Endothelial cell of umbilical vein (primary cell): ENCODE data around the gene HHLA2. TPM values are rescaled to one million over a fixed set of nuclear protein-coding genes. Genes with fewer than 3 reads are reported as not detected.

ENCODE experiments used
- BruUV-seq: library from RNA; stranded (reverse); fragments of 400-500 nt; replicated peaks from 2 replicates; lab custom pipeline; 2021; lab: Mats Ljungman, UMichigan
- CTCF ChIA-PET: fragments of 300-600, 350-600 bp; sonication (Branson Sonifier 250); formaldehyde crosslinking; loops from one replicate; lab custom pipeline; 2021; ENCODE audit warnings: antibody characterized with exemption, inconsistent platforms; lab: Charles Lee
- POLR2A ChIA-PET: fragments of 300-600, 350-600 bp; sonication (Branson Sonifier 250); formaldehyde crosslinking; loops from one replicate; lab custom pipeline; 2021; ENCODE audit warnings: antibody characterized with exemption, inconsistent platforms; lab: Charles Lee
- DNase-seq: peaks from one replicate; pipeline ENCODE4 v3.0.0-alpha.2; 2011; ENCODE audit warnings: low read depth, low spot score
- FAIRE-seq: peaks from 2 replicates; lab custom pipeline; 2011; peaks lifted over from hg19 to GRCh38; lab: Jason Lieb, UNC
- H2AFZ ChIP-seq: 2 replicates; pipeline ENCODE4 v1.6.0; 2012; ENCODE audit warnings: low read depth, low read length, control low read depth, inconsistent platforms
- H3K27ac ChIP-seq: 2 replicates; pipeline ENCODE4 v1.5.1; 2011; ENCODE audit warnings: low read depth, mild to moderate bottlenecking, control low read depth, low read length, moderate library complexity; ENCODE audit not compliant: insufficient read depth
- H3K27me3 ChIP-seq, 2 experiments: 2 replicates each; pipeline versions ENCODE4 v1.6.0 to v1.6.1; 2011; ENCODE audit warnings: low read length in 2 of 2, mixed read lengths in 1 of 2; ENCODE audit not compliant: control insufficient read depth in 2 of 2, insufficient read depth in 2 of 2
- H3K36me3 ChIP-seq, 2 experiments: 2 replicates in 1 of 2; 3 replicates in 1 of 2; pipeline ENCODE4 v1.5.1; 2011; ENCODE audit warnings: low read length in 2 of 2, mild to moderate bottlenecking in 1 of 2, moderate library complexity in 1 of 2; ENCODE audit not compliant: control insufficient read depth in 2 of 2, insufficient read depth in 2 of 2; ENCODE audit errors: extremely low read depth in 1 of 2
- H3K4me1 ChIP-seq: 3 replicates; pipeline ENCODE4 v1.5.1; 2011; ENCODE audit warnings: mild to moderate bottlenecking, low read length; ENCODE audit not compliant: control insufficient read depth, insufficient read depth; ENCODE audit errors: extremely low read depth
- H3K4me2 ChIP-seq: 2 replicates; pipeline ENCODE4 v1.6.1; 2011; ENCODE audit warnings: low read length, control low read depth, mixed read lengths; ENCODE audit not compliant: insufficient read depth
- H3K4me3 ChIP-seq, 3 experiments: fragments of 200-600 bp in 1 of 3; sonication (generic), shearing (Covaris generic) in 1 of 3; replicated peaks in 1 of 3; 2 replicates each; pipeline ENCODE4 v1.5.1; 2011 to 2016; ENCODE audit warnings: control low read depth in 3 of 3, low read length in 3 of 3, mild to moderate bottlenecking in 2 of 3, inconsistent platforms in 1 of 3, low read depth in 1 of 3, moderate library complexity in 1 of 3; ENCODE audit not compliant: insufficient read depth in 1 of 3
- H3K79me2 ChIP-seq: 2 replicates; pipeline ENCODE4 v1.6.0; 2012; ENCODE audit warnings: low read length, inconsistent platforms; ENCODE audit not compliant: control insufficient read depth, insufficient read depth
- H3K9ac ChIP-seq: replicated peaks from 2 replicates; pipeline ENCODE3; 2011; ENCODE audit warnings: low read length, control low read depth; ENCODE audit not compliant: insufficient read depth; ENCODE audit errors: extremely low read depth
- H3K9me1 ChIP-seq: replicated peaks from 3 replicates; pipeline ENCODE4 v1.6.0; 2011; ENCODE audit warnings: mild to moderate bottlenecking, low read length; ENCODE audit not compliant: control insufficient read depth, insufficient read depth; ENCODE audit errors: extremely low read depth
- H3K9me3 ChIP-seq: replicated peaks from 2 replicates; pipeline ENCODE4 v1.5.1; 2012; ENCODE audit warnings: low read length, inconsistent platforms; ENCODE audit not compliant: control insufficient read depth, insufficient read depth
- H4K20me1 ChIP-seq: replicated peaks from 2 replicates; pipeline ENCODE3; 2011; ENCODE audit warnings: mild to moderate bottlenecking, low read length; ENCODE audit not compliant: control insufficient read depth, insufficient read depth; ENCODE audit errors: extremely low read depth
- CTCF ChIP-seq, 2 donors: IDR thresholded peaks; 1 replicate in 1 of 2; 2 replicates in 1 of 2; pipeline ENCODE4 v1.5.1; 2011; ENCODE audit warnings: low read length in 2 of 2, mild to moderate bottlenecking in 2 of 2, moderate library complexity in 2 of 2, control low read depth in 1 of 2, inconsistent platforms in 1 of 2, low read depth in 1 of 2; ENCODE audit not compliant: insufficient read depth in 1 of 2; ENCODE audit errors: extremely low read depth in 1 of 2
- EZH2 ChIP-seq: IDR thresholded peaks from 2 replicates; pipeline ENCODE4 v1.6.1; 2012; ENCODE audit warnings: borderline replicate concordance, low read depth, mild to moderate bottlenecking, moderate library complexity, low read length, inconsistent platforms; ENCODE audit not compliant: severe bottlenecking
- FOS ChIP-seq: IDR thresholded peaks from 2 replicates; pipeline ENCODE4 v1.6.1; 2011; ENCODE audit warnings: mild to moderate bottlenecking, low read length, moderate library complexity, borderline replicate concordance; ENCODE audit not compliant: insufficient read depth
- GATA2 ChIP-seq: IDR thresholded peaks from 2 replicates; pipeline ENCODE4 v1.7.0; 2011; ENCODE audit warnings: low read depth, mild to moderate bottlenecking, moderate library complexity, mixed read lengths, low read length; ENCODE audit not compliant: insufficient read length, insufficient read depth
- JUN ChIP-seq: IDR thresholded peaks from 2 replicates; pipeline ENCODE4 v1.6.1; 2011; ENCODE audit warnings: borderline replicate concordance, low read depth; ENCODE audit not compliant: insufficient read length, insufficient read depth
- MAX ChIP-seq: IDR thresholded peaks from 2 replicates; pipeline ENCODE4 v1.6.1; 2011; ENCODE audit not compliant: insufficient read depth, insufficient read length
- MYC ChIP-seq: IDR thresholded peaks from one replicate; pipeline ENCODE4 v1.6.1; 2011; ENCODE audit warnings: mild to moderate bottlenecking, low read depth, low read length
- POLR2A ChIP-seq: IDR thresholded peaks from 2 replicates; pipeline ENCODE4 v1.6.1; 2012; ENCODE audit warnings: low read depth, mild to moderate bottlenecking, control low read depth, low read length
- POLR2AphosphoS5 ChIP-seq: IDR thresholded peaks from 2 replicates; pipeline ENCODE4 v1.6.1; 2012; ENCODE audit warnings: low read depth, mild to moderate bottlenecking, control low read depth, low read length, moderate library complexity; ENCODE audit not compliant: insufficient read depth
- dilution Hi-C: fragments of 300-500 bp; cut with MboI; formaldehyde crosslinking; loops from one replicate; pipeline ENCODE4 v1.15.0; 2019; ENCODE audit warnings: low sequenced_read_pairs; ENCODE audit not compliant: extremely low pct_ligation_motif_present
- intact Hi-C: fragments of 100-400 bp; cut with micrococcal nuclease; formaldehyde crosslinking; loops from one replicate; pipeline ENCODE4 v1.10.0; 2022
- polyA plus RNA-seq, 4 experiments: library from polyadenylated mRNA; depleted of rRNA in 3 of 4; stranded (reverse) in 3 of 4; unstranded in 1 of 4; fragments of >200 nt; gene quantifications; 2 replicates each; pipeline versions ENCODE4 v1.2.1 to v1.2.3, GENCODE V29; 2011 to 2012; ENCODE audit warnings: missing spikeins in 1 of 4
- total RNA-seq: library from RNA; stranded (reverse); gene quantifications from 2 replicates; pipeline ENCODE4 v1.2.3, GENCODE V29; 2021

HHLA2 gene
- total and polyA plus RNA-seq, 2 donors (not counting 3 experiments of a cell fraction or from before 2014, with no cell fraction given) = not detected

- Histone ChIP-seq H3K4me1 (no peaks in the 10 kb centered on the region), H4K20me1 (no peaks in the 10 kb centered on the region), H3K27ac (no peak overlapping the region), H3K36me3 (no peaks in the 10 kb centered on the region), H3K9me3 (no peaks in the 10 kb centered on the region), H3K4me2 (no peak overlapping the region), H2AFZ (no peak overlapping the region), H3K9ac (no peak overlapping the region), H3K4me3 (no peak overlapping the region), H3K9me1 (no peaks in the 10 kb centered on the region), H3K27me3 (peaks cover 7 to 12% of the 10 kb centered on the region in 2 experiments), H3K79me2 (no peaks in the 10 kb centered on the region)
- dilution Hi-C loops (no loop called here), intact Hi-C loops (no loop called here)
- no TSS peak for BruUV-seq
- POLR2A ChIA-PET = no interaction called here
- FAIRE-seq = no peak
- CTCF ChIA-PET = no interaction called here
- no peak for DNase-seq
- no peak for TF ChIP-seq MAX
- TF ChIP-seq MYC = no peak
- no peak for TF ChIP-seq CTCF (IDR thresholded peaks at IDR 0.05; ENCODE audit: extremely low read depth in 1 of 2, insufficient read depth in 1 of 2, low read depth in 1 of 2, low read length in 2 of 2)
- no peak for TF ChIP-seq FOS
- no peak for TF ChIP-seq EZH2
- TF ChIP-seq POLR2AphosphoS5 = no peak
- no peak for TF ChIP-seq JUN
- no peak for TF ChIP-seq GATA2
- no peak for TF ChIP-seq POLR2A
Observed at GRCh38 chr3:108298056-108298455, 1.7 kb downstream of the HHLA2 start.
